NCI-H82 treated with DMSO at 0.1 percent for 48 hours (cell line): ENCODE data around the gene CEBPG.
A peak's percentile ranks its signal among the peaks of the same experiment; 100 is the strongest.

Experiments
- DNase-seq: peaks from one replicate; lab custom pipeline; 2025; ENCODE audit not compliant: unreplicated experiment; lab: John Stamatoyannopoulos, UW

The CEBPG gene

DNA sequence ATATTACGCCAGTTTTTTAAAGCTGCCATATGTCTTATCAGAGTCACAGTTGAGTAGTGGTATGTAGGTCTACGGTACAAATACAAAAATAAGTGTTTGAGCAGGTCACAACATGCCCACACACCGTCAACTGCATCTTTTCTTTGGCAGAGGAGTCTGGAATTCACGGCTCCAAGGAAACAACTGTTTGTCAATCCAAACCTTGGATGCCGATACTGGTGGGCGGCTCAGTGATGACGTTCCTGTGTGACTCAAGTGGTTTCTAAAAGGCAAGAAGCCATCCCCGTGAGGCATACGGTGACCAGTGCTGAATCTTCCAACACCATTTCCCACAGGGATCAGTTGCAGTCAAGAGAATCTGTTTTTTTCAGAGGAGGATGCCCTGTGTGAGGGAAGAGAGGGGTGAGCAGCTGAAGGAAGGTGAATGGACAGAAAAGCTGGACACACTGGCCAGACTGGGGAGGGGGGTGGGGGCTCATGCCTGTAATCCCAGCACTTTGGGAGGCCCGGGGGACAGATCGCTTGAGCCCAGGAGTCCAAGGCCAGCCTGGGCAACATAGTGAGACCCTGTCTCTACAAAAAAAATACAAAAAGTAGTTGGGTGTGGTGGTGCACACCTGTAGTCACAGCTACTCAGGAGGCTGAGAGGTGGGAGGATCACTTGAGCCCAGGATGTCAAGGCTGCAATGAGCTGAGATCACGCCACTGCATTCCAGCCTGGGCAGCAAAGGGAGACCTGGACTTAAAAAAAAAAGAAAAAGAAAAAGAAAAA is 22.8 kb upstream of the CEBPG start:
- DNase-seq: no peak

DNA sequence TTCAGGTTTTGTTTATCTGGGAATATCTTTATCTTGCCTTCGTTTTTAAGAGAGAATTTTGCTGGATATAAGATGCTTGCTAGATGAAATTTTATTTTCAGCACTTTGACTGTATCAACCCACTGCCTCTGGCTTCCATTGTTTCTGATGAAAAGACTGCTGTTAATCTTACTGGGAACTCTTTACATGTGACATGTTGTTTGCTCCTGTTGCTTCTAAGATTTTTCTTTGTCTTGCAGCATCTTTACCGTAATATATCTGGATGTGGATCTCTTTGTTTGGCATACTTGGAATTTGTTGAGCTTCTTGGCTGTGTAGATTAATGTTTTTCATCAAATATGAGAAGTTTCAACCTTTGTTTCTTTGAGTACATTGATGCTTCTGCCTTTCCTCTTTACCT is 18.0 kb upstream of the CEBPG start:
- DNase-seq: no peak

DNA sequence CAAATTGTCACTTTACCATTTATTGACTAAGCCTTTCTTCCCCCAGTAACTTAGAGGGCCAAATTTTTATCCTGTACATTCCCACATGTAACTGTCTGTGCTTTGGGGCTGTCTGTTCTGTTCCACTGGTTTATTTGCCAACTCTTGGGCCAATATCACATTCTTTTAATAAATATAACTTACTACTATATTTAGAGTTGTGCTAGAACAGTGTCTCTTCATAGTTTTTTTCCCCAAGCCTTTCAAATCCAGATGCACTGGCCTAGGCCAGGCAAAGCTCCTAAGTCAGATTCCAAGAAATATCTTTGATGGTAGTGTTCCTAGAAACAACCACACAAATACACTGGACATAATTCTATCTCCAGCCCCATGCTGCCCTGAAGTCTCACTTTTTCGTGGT is 16.0 kb upstream of the CEBPG start:
- no peak for DNase-seq

DNA sequence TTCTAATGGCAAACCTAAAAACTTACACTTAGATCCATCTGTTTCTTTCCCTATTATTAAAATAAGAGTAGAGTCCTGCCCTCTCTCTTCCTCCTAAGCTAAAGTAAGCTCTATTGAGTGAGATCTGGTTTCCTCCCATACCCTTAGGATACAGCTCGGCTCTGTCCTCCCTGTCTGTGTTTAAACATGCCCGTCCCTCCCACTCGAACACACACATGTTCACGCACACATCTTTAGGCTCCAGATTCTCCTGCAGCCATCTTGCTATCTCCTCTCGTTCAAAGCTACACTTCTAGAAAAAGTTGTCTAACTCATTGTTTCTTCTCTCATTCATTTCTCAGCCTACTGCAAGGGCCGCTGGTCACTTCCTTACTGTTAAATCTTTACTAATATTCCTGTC is 15.1 kb upstream of the CEBPG start:
- no peak for DNase-seq

DNA sequence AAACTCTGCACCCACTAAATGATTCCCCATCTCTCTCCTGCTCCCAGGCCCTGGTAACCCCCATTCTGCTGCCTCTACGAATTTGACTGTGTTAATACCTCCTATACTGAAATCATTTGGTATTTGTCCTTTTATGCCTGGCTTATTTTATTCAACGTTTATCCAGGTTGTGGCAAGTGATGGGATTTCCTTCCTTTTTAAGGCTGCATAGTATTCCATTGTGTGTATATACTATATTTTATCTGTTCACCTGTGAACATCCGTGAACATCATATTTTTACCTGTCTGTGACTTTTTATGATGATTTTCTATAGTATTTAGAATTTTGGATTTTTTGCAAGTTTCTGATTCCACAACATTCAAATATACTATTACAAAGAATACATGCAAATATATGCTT is 13.9 kb upstream of the CEBPG start:
- no peak for DNase-seq

DNA sequence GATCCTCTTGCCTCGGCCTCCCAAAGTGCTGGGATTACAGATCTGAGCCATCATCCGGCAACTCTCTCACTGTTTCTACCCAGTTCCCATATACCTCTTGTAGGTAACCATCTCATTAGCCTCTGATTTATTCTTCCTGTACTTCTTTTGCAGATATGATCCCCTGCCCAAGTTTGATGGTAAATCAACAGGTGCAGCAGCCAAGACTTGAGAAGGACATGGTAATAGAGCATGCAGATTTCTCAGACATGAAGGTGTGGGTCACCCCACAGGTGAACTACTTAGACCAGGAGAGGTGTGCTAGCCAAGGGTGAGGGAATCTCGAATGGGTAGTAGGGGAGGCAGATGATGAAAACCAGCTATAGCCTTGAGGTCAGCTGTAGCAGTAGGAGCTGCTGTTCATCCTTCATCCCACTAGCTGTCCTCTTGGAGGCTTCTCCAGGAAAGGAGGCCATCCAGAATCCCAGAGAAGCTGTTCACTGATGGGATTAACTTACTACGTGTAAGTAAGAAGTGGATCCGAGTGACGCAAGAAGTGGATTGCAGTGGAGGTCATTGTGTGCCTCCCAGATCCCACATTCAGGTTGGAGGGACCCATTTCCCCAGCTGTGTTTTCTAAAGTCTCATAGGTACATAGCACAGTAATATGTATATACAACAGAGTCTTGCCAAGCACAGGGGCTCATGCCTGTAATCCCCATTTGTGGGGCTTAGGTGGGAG is 10.8 kb upstream of the CEBPG start:
- no peak for DNase-seq

DNA sequence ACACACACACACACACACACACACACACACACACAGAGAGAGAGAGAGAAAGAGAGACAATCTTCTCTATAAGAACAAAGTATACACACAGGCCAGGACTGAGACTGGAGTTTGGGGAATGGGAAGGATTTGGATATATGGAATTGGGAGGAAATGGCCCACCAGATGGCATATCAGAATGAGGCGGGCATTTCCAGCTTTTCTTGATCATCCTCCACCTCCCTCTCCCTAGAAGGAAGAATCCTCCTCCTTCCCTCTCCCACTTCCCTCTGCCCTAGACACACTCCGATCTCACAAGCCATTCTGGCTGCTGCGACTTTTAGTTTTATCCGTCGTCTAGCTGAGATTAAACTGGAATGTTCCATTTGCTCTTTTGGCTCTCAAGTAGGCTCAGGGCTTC is 10.0 kb upstream of the CEBPG start:
- no peak for DNase-seq

DNA sequence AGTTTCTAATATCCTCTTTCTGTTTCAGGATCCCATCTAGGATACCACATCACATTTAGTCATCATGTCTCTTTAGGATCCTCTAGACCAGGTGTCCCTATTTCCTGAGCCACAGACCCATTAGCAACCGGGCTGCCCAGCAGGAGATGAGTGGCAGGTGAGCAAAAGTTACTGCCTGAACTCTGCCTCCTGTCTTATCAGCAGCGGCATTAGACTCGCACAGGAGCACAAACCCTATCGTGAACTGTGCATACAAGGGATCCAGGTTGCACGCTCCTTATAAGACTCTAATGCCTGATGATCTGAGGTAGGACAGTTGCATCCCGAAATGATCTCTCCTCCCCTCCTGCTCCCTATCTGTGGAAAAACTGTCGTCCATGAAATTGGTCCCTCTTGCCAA is 7.8 kb upstream of the CEBPG start:
- no peak for DNase-seq

DNA sequence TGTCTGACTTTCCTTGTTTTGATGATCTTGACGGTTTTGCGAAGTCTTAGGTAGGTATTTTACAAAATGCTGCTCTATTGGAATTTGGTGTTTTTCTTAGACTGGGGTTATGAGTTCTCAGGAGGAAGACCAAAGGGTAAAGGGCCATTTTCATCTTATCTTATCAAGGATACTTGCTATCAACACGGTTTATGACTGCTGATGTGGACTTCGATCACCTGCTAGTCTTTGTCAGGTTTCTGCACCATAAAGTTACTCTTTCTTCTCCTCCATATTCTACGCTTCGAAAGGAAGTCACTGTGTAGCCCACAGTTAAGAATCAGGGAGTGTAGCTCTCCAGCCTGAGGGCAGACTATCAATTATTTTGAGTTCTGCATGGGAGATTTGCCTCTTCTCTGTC is 7.4 kb upstream of the CEBPG start:
- no peak for DNase-seq

DNA sequence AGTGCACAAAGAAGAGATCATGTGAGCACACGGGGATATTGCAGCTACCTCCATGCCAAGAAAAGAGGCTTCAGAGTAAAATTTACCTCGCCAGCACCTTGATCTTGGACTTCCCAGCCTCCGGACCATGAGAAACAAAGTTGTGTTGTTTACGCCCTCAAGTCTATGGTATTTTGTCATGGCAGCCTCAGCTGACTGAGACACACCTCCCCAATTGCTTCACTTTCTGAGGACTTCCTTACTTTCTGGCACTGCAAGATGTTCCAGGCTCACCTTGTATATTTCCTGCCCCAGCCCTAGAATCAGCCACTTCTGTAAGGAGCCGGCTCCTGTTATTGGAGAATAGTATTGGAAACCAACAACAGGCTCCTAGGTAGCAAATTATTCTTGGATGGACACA is 6.6 kb upstream of the CEBPG start:
- no peak for DNase-seq

DNA sequence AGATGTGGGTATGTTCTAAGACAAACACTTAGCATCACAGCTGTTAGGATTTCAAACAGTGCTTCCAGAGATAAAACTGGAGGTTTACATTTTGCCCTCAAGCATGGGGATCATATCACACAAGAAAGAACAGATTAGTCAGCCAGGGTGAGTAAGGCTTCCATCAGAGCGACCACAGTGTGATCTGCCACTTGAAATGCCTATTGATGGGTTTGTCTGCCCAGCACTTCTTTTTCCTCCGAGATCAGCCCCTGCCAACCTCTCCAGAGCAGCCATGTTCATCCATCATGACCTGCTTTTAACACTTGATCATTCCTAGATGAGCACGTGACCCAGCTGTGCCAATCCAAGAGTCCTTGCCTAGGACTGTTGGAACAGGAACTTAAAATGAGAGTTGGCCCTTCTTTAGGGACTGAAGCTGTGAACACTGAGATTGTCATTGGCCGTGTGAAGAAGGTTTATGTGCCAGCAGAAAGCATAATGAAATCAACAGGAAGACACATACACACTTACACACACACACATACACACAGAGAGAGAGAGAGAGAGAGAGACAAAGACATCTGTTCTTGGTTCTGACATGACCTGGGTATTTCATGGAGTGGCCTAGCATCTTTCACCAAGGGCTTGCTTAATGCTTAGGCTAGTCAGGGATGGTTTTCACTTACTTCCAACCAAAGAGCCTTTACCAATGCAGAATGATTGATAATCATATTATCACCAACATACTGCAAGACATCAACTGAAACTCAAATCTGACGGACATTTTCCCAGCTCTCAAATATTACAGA is 5.2 kb upstream of the CEBPG start:
- DNase-seq: no peak

DNA sequence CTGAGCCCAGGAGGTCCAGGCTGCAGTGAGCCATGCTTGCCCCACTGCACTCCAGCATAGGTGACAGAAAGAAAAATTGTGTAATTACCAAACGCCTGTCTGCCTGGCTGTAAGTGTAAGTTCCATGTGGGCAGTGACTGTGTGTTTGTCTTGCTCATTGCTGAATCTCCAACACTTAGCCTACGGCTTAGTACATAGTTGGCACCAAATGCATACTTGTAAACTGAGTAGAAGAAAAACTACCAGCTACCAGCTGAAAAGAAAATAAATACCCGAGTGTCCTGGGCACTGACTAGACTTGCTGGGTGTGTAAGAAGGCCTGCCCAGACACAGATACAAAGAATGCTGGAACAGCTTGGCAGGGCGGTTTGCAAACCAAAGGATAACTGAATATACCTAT is 2.7 kb upstream of the CEBPG start:
- DNase-seq: no peak

DNA sequence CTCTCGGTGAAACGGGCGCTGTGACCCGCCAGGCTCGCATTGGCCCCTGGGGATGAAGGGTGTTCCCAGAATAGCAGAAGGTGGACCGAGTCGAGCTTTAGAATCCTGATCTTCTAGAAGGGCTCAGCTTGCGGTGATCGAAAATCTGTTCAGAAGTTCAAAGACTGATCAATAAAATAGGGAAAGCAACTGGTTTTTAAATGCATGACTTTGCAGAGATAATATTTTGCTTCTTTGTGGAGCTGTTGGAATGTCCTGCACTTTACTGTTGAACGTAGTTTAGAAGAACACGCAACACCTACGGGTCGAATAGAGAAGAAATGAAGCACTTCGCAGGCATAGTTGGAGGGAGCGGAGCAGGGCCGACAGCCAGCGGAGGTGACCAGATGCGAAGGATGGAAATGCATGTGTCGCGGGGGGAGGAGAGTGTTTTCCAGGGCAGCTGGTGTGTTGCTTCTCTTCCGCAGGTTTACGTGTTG is 766 bp downstream of the CEBPG start:
- DNase-seq: peak; percentile 21

DNA sequence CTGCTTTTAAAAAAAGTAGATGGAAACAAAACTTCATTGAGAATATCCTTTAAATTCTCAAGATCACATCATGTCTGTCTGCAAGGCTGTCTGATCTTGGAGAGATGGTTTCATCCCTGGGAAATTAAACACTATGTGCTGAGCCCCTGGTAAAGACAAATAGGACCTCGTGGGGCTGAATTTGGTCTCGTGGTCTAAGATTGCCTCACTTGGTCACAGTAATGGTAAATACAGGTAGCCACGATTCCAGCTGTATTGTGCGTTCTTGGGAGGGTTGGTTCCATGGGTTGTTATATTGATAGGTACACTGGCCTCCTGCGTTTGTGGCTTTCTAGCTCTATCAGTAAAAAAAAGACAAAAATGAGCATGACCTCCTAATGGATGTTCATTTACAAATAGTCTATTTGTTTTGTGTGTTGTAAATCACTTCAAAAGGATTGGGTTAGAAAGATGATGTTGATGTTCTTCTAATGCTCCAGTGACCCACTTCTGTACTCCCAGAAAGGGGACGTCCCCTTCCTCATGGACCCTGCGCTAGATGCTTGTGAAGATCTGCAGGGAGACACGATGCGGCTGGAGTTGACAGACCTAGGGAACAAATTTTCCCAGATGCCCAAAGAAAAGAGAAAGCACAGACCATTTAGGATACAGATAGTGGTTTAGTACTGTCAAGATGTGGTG is 1.8 kb downstream of the CEBPG start:
- DNase-seq: no peak

DNA sequence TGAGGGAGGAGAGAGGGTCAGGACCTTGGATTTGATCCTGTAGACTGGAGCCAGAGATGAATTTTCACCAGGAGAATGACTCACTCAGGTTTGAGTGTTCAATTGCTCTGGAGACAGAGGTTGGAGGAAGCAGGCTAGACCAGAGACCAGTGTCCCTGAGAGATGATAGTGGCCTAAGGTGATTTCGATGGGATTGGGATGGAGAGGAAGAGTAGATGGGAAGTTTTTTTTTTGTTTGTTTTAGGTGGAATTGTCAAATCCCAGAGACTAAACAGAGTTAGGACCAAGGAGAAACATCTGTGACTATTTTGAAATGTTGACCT is 2.3 kb downstream of the CEBPG start:
- DNase-seq: no peak

DNA sequence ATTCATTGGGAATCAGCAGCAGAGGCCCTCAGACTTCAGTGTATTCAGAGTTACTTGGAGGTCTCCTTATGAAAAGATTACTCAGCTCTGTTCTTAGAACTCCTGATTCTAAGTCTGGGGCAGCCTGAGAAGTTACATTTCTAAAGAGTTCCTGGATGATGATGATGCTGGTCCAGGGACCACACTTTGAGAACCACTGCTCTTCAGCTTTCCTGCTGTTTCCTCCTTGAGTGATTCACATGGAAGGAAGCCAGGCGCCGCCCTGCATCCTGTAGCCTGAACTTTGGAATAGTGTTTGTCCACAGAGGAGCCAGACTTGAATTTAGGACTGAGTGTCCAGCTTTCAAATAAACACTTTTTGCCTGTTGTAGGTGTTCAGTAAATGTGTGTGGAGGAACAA is 2.9 kb downstream of the CEBPG start:
- DNase-seq: no peak

DNA sequence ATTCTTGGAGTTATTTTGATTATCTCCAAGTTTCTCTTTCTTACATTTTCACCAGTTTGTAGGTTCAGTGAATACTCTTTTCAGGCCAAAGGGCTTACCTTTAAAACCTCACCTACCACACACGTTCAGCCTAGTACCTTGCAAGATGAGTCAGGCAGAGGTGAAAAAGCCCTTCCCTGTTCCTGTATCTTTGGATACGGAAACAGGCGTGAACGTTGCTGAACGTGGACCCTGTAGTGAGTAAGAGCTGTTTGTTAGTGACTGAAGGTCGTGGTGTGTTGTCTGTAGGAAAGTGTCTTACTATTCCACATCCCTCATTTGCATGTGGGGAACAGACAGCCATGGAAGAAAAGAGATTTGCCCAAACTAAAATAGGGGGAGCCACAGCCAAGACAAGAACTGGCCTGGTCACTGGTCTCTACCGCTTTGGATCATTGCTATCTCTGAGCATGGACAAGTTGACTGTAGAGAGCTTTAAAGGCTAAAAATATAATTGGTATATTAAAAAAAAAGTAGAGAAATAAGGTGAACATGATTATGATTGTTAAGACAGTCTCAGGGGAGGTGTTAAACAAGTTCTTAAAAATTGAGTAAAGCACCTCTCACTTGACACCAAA is 3.5 kb downstream of the CEBPG start:
- no peak for DNase-seq

DNA sequence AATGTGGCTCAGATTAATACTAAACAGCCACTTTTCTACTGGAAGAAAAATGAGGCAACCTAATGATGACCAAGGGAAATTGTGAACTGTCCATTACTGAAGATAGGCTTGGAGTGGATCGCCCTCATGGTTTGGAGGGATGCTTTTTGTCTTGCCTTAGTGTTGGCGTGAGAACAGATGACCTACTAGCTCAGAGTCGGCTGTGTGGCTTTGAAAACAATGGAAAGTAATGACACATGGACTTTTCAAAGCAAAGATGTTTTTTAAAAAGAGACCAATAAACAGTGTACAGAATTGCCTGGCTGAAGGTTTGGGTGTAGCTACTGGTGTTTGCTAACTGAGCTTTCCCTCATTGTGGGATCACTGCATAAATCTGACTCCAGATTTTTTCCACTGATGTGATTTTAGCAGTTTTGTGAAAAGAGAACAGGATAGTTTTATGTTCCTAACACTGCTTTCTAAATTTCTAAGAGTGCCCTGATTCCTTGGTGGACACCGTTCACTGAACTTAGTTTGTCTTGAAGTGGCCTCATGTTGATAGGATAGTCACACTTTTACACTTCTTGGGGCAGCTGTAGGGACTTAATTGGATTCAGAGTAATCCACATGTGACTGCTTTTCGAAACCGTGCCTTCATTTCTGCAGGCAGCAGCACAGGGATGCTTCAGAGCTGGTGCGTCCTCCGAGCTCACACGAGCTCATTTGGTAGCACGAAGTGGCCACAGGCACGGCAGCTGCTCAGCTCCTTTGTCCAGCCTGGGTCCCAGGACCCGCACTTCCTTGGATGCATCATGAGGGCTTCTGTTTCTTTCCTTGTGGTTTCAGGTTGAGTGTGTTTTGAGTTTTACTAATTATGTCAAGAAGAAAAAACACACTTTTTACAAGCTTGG is 4.3 kb downstream of the CEBPG start:
- DNase-seq: peak; percentile 47

DNA sequence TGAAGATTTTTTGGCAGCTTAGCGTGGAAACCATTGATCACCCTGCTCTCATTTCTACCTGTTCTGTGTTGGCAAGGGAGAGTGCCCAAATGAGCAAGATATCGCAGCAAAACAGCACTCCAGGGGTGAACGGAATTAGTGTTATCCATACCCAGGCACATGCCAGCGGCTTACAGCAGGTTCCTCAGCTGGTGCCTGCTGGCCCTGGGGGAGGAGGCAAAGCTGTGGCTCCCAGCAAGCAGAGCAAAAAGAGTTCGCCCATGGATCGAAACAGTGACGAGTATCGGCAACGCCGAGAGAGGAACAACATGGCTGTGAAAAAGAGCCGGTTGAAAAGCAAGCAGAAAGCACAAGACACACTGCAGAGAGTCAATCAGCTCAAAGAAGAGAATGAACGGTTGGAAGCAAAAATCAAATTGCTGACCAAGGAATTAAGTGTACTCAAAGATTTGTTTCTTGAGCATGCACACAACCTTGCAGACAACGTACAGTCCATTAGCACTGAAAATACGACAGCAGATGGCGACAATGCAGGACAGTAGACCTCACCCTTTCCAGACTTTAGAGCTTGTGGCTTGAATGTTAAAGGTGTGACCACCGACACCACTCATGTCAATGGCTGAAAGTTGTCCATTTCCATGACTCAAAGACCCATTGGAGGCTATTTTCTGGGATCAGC is 5.8 kb downstream of the CEBPG start:
- no peak for DNase-seq
